COLO668 (cell line): Measurements from ENCODE around the gene CHST15.
A peak's percentile ranks its signal among the peaks of the same experiment; 100 is the strongest.

Experiments
- DNase-seq: peaks from one replicate; lab custom pipeline; 2025; ENCODE audit not compliant: unreplicated experiment; lab: John Stamatoyannopoulos, UW

CHST15 gene, protein sequence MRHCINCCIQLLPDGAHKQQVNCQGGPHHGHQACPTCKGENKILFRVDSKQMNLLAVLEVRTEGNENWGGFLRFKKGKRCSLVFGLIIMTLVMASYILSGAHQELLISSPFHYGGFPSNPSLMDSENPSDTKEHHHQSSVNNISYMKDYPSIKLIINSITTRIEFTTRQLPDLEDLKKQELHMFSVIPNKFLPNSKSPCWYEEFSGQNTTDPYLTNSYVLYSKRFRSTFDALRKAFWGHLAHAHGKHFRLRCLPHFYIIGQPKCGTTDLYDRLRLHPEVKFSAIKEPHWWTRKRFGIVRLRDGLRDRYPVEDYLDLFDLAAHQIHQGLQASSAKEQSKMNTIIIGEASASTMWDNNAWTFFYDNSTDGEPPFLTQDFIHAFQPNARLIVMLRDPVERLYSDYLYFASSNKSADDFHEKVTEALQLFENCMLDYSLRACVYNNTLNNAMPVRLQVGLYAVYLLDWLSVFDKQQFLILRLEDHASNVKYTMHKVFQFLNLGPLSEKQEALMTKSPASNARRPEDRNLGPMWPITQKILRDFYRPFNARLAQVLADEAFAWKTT

DNA sequence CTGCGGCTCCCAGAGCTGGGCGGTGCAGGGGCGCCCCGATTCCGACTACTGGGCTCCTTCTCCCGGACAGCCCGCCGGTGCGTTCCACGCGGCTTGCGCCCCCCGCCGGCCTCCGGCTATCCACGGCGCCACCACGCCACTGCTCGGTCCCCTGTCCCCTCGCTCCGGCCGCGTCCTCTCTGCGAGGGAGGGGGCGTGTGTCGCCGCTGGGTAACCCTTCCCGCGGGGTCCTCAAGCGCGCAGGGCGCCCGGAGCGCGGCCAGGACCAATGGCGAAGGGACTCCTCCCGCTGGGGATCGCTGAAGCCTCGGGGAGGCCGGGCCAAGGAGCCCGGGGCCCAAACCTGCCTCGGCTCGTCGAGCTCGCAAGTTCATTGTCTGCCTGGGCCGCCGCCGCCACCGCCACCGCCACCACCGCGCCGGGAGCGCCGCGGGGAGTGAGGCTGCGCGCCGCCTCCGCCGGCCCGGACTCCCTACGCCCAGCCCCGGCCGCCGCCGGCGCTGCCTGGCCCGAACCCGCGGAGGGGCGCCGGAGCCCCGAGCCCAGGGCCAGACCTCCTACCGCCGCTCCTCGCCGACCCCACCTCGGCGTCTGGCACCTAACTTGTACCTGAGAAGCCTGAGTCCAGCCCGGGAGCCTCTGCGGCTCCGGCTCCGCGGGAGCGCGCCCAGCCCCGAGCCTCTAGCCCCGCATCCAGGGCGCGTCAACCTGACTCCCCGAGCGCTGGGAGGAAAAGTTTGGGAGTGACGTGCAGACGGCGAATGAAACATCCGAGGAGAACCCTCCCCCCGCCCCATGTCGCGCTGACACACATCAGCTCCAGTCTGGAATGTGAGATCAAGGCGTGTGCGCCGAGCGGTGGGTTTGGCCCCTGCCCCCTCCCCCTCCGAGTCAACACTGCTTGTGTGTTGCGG, at the start of gene CHST15:
Gene CHST15, minus strand, starts transcription at position 739 of the 914 bp plus-strand sequence. CDS start 47,386 bp downstream, outside the sequence.
- peak; percentile 44 for DNase-seq

DNA sequence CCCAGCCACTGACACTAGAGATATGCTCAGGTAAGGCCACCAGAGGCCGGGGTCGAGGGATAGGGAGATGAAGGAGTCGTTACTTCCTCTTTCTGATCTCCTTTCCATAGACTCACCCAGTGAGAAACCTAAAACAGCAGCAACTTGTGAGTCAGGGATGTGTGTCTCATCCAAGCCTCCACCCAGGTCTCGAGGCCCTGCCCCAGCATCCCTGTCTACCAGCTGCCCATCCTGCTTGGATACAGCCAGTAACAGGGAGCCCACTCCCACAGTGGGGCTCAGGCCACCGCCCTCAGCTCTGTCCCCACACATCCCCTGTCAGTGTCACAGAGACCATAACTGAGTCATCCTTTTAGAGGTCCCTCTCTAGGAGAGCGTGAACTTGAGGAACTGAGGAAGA, 49.6 kb upstream of the CHST15 start:
- DNase-seq: no peak

DNA sequence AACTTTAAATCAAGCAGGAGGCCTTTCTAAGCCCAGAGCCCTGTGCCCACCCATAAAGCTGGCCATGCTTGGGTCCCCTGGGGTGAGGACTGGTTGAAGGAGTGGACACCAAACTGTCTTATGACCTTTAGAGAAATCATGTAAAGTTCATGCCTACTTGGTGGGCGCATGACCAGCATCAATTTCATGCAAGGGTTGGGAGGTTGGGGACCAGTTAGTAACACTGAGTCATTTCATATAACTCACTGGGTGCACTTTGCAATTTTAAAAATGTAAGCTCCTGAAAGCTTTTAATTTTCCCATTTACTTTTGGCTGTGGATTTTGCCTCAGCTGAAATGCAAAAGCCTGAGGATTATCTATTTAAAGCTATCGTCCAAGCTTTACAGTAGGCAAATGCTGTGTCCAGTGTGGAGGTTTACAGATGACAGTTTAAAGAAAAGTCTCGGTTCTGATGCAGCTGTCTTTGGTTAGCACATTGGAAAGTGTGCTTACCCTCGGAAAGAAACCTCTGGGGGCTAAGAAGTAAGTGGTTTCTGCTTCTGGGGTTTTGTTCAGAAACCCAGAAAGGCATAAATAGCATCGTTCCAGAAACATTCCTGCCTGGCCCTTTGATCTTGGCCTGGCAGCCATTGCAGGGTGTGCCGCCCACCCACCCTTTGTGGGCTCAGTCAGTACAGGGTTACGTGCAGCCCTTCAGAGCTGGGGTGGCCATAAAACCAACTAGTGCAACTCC, 48.8 kb upstream of the CHST15 start:
- no peak for DNase-seq

DNA sequence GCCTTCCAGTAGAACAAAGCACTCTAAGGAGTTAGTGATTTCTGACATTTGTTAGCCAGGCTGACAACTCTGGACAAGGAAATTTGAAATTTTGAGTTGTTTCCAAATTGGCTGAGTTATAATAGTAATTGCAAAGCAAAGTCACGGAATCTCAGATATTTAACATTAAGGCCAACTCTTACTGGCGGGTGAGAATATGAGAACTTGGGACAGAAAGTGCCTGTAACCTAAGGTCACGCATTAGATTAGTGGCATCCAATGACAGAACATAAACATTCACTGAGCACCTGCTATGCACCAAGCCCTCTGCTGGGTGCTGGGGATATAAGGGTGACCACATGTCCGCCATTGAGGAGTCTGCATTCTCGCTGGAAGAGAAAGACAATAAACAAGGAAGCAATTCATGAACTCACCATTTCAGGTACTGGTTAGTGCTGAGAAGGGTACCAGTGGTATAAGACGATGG, 45.5 kb upstream of the CHST15 start:
- DNase-seq: no peak

DNA sequence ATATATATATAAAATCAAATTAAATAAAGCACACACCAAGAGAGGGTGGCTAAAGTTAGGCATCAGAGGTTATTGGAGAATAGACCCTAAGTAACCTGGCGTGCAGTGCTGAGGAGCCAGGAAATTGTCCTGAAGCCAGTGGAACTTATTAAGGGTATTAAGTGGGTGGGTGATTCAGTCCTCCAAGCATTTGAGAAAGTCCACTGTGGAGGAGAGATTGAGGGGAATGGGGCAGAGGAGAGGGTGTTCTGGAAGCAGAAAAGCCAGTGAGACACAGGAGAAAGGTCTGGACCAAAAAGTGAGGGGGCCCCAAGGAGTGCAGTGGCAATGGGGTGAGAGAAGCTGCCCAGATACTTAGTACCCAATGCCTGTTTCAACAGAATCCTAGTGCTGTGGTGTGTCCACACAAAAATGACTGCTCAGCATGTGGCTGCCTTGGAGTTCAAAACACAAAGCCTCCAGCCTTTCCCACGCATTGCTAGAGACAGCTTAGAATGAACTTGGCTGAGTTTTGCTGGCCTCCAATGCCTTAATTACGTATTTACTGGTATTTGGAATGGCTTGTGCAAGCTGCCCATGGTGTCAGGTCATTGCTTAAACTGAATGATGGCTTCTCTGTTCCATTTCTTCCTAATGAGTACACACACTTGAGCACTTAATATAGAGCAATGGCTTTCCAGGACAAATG, 44.9 kb upstream of the CHST15 start:
- no peak for DNase-seq

DNA sequence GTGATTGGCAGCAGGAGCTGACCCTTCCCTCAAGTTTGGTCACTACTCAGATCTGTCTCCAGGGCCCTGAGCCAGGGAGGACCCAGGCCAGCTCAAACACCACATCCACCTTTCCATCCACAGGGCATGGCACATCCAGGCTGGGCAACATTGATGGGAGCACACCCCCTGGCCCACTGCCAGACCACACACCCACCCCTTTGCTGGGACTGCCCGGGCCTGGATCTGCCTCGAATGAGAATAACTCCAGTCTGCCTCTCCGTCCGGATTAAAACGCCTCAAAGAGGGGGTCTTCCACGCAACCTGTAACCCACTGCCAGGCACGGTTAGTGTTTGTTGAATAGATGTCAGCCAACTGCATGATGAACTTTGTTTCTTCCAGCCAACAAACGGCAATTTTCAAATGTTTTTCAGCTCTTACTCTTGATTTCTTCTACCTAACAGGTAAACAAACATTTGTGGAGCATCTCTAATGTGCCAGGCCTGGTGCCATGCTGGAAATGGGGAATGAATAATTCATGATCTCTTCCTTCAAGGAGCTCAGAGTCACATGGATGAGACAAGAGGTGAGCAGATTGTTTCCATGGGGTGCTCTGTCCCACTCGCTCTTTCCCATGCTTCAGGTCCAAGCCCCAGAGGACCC, 41.0 kb upstream of the CHST15 start:
- no peak for DNase-seq

DNA sequence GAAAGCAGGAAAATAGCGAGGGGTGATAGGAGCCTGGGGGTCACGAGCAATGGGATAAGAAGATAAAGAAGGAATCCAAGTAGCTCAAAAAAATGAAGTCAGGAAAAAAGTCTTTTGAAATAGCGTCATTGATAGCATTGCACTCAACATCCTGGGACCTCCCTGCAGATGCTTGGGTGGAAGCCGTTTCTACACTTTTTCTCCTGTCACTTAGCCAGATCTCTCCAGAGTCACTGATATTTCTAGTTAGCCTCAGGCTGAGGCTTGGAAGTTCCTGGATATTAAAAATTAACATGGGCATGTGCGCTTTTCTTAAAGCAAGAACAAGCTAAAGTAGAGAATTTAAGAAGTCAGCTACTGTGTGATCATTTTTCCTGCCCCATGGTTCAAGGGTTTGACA, 39.5 kb upstream of the CHST15 start:
- no peak for DNase-seq

DNA sequence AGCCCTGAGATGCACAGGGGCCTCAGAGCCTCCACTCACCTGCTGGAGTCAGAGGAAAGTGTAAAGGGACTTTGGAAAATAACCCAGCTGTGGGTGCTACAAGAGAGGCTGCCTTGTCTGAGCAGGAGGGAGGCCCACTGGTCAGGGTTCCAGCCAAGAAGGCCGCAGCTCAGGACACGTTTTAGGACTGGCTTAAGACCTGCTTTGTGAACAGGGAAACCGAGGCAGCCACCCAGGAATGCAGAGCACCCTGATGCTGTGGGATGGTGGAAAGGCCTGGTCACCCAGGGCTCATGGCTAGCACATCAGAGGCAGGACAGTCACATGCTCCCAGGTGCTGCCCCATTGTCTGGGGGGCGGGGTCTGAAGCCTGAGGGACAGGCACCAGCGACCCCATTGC, 38.9 kb upstream of the CHST15 start:
- no peak for DNase-seq

DNA sequence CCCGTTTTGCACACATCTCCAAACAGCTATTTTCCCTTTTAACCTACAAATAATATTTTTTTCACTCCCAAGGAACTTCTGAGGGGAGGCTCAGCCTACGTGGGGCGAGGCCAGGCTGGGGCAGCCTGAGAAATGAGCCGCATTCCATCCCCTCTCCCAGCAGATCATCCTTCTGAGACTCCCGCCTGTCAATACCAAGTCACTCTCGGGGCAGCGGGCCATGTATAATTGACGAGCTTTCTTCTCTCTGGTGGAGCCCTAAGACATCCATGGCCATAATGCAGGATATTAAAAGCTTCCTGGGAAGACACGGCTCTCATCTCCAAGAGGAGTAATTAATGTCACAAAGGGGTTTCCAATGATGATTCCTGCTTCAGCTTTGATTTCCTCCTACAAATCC, 37.8 kb upstream of the CHST15 start:
- no peak for DNase-seq

DNA sequence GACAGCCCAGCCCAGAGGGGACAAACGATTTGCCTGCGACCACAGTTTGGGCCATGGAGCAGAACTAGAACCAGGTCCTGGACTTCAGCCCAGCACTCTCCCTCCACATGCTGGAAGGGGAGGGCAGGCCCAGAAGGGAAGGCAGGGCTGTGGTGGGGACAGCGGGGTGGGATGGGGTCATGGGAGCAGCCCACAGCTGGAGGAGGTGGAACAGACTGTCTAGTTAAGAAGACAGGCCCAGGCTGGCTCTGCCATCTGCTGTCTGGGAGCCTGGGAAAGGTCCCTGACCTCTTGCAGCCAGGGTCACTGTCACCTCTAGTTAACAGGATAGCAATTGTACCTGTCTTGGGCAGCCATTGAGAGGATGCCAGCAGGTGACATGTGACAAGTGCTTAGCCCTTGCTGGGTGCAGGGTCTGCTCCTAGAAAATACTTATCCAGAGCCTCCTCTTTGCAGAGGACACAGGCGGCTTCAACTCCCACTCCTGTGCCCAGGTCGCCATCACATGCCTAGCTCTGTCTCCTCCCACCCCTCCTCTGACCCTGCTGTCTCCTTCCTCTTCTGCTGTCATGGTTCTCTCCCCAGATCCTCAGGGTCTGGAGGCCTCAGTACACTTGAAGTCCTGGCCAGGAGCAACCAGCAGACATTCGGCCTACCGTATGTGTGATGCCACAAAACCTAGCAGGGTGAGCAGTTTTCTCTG, 37.0 kb upstream of the CHST15 start:
- DNase-seq: no peak

DNA sequence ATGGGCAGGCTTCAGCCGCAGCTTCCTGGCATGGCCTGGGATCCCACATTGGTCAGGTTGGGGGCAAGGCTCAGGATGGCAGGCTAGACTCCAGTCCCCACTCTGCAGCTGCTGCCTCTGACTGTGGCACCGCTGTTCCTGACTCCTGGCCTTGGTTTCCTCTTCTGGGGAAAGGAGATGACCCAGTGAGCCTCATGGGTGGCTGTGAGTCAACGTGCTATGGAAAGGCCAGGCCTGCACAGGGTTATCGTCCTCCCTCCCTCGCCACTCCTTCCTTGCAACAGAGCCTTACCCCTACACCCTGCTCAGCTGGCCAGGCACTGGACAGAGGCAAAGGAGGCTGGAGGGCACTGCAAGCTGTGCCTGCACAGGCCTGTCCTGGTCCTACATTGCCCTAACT, 36.1 kb upstream of the CHST15 start:
- DNase-seq: no peak

DNA sequence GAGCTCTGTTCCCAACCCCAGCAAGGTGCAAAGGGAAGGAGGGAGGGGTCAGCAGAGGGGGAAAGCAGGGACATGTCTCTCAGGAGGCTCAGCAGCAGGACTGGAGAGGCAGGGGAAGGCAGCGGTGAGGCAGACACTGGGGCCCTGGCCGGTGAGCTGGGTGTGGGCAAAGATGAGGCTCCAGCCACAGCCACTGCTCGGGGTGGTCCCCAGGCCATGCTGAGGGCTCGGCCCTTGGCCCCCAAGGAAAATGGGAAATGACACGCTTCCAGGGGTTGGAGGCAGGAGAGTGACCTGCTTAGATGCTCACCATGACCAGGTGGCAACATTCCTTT, 35.4 kb upstream of the CHST15 start:
- DNase-seq: no peak

DNA sequence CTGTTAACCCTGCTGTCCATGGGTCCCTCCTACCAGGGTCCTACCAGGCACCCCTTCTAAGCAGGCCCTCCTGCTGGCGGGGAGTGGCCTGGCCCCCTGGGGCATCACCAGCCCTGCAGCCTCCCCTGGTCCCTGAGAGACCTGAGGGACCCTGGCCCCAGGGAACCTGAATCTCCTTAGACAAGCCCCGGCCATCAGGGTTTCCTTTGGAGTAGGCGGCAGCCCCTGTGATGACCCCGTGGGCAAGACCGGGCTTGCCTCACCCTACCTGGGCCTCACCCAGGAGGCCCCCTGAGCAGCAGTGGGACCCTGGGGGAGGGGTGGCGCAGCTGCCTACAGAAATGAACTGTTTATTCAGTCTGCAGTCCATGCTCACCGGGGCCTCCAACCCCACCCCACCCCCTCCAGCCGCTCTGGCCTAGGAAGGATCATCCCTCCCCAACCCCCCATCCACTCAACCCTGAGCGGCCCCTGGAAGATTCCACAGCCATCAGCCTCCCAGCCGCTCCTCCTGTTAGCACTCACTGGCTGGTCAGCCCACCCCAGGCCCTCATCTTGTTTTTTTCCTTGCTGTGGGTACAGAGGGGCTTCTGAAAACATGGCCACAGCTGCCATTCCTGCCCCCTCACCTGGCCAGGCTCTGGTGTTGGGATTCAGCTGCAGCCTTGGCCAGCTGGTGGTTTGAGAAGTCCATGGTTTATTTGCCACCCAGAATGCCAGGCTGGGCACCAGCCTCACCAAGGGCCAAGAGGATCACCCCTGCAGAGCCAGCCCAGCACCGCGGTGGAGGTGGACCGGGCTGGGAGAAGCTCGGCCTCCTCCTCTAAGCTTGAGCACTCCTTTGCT, 34.8 kb upstream of the CHST15 start:
- DNase-seq: peak; percentile 42

DNA sequence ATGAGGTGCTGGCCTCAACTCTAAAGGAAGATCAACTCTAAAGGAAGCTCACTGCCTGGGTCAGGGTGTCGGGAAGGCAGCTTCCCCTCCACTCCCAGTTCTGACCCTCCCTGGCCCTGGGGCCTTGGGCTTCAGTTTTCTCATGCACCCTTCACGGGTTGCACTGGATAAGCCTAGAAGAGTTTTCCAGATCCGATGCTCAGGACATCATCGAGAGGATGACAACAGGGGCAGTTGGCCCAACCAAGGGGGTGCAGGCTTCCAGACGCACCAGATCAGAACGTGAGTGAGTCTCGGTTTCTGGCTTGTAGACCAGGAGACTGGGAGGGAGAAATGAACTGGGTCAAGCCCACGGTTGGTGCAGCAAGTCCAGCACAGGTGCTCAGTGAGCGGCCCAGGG, 34.2 kb upstream of the CHST15 start:
- no peak for DNase-seq

DNA sequence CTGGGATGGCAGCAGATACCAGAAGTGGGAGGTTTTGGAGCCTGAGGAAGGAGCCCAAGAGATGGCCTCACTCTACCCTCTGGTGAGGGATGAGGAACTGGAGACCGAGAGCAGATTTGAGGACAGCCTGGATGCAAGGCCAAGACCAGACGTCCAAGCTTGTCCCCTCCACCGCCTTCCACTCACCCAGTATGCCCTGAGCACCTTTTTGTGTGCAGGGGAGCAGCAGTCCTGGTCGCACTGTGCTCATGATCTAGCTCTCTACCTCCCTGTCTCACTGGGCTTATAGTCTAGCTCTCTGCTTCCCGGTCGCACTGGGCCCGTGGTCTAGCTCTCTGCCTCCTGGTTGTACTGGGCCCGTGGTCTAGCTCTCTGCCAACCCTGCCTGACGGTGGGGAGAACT, 33.6 kb upstream of the CHST15 start:
- DNase-seq: no peak

DNA sequence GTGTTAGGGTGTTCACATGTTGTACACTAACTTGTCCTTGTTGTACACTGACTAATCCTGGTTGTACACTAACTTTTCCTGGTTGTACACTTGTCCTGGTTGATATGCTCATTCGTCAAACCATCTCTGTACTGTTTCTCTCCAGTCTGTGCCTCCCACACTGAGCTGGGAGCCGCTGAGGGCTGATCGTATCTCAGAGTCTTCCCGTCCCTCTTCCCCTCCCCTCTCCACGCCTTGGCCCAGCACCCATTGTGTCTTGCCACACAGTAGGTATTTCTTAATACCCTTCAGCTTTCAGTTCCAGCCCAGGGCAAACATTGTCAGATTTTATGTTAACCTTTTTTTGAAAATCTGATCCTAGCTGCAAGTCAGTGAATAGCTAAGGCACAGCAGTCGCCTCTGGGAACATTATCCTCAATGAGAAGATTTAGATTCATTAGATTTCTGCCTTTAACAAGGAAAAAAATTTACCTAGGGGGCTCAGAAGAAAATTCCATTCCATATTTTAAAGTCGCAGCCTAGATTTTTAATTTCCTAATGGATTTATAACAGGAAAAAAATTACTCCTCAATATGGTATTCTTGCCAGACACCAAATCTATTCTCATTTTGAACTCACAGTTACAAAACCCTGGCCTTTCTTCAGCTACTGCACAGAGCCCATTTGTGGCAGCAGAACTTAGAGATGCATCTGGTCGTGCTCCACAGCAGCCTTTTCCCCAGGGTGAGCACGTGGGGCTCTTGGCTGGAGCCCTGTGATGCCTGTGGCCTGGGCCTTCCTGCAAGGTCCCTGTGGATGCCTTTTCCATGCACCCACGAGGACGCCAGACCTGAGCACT, 33.0 kb upstream of the CHST15 start:
- no peak for DNase-seq

DNA sequence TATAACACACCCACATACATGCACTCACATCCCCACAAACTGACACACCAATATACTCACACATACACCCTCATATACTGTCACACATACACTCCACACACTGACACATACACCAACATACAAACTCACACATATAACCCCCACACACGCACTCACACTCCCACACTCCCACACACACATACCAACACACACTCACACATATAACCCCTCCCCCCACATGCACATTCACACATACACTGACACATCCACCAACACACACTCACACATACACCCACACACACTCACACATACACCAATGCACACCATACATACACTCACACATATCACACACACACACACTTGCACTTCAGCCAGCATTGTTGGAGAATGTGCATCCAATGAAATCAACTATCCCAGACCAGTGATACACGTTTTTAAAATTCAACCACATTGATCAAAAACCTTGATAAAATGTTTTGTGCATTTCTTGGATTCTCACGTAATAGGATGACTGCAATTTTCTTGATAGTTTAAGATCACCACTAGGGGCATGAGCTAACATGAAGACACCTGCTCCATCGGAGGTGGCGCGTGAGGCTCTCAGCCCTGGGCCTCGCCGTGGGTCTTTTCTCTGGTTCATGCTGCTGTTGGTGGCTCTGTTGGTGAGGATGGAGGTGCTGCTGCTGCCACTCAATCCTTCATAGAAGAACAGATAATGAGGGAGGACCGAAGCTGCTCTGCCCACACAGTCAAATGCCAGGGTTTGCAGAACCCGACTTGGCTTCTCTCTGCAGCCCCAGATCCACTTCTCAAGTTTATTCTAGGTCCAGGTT, 32.1 kb upstream of the CHST15 start:
- no peak for DNase-seq
